ENCODE measurements around the gene FANCD2.

DNA sequence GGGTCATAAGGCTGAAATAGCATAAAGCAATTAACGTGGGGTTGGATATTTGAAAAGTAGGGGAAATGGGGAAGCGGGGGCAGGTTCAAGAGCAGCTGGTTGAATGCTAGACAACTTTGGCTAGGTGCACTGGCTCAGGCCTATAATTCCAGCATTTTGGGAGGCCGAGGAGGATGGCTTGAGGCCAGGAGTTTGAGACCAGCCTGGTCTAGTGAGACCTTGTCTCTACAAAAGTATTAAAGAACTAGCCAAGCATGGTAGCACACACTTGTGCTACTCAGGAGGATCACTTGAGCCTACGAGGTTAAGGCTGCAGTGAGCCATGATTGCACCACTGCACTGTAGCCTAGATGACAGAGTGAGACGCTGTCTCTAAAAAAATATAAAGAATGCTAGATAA is 6.9 kb upstream of the FANCD2 start:
- TF ChIP-seq POLR2A (IDR thresholded peaks at IDR 0.05) = no peak
- TF ChIP-seq, protein P1, sequence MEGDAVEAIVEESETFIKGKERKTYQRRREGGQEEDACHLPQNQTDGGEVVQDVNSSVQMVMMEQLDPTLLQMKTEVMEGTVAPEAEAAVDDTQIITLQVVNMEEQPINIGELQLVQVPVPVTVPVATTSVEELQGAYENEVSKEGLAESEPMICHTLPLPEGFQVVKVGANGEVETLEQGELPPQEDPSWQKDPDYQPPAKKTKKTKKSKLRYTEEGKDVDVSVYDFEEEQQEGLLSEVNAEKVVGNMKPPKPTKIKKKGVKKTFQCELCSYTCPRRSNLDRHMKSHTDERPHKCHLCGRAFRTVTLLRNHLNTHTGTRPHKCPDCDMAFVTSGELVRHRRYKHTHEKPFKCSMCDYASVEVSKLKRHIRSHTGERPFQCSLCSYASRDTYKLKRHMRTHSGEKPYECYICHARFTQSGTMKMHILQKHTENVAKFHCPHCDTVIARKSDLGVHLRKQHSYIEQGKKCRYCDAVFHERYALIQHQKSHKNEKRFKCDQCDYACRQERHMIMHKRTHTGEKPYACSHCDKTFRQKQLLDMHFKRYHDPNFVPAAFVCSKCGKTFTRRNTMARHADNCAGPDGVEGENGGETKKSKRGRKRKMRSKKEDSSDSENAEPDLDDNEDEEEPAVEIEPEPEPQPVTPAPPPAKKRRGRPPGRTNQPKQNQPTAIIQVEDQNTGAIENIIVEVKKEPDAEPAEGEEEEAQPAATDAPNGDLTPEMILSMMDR (IDR thresholded peaks at IDR 0.05) = no peak

Measured in heart left ventricle (tissue), 13 donors.